GM04504 (cell line): ENCODE results near the gene ANXA8.
"Not testable (repeated sequence)": the region's sequence is repeated elsewhere in the genome, so short reads cannot be mapped to it uniquely, and the experiment has no call there.

Source experiments
- DNase-seq: peaks from one replicate; pipeline ENCODE4 v3.0.0-alpha.2; 2012; ENCODE audit warnings: low read depth

ANXA8 gene, protein sequence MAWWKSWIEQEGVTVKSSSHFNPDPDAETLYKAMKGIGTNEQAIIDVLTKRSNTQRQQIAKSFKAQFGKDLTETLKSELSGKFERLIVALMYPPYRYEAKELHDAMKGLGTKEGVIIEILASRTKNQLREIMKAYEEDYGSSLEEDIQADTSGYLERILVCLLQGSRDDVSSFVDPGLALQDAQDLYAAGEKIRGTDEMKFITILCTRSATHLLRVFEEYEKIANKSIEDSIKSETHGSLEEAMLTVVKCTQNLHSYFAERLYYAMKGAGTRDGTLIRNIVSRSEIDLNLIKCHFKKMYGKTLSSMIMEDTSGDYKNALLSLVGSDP

DNA sequence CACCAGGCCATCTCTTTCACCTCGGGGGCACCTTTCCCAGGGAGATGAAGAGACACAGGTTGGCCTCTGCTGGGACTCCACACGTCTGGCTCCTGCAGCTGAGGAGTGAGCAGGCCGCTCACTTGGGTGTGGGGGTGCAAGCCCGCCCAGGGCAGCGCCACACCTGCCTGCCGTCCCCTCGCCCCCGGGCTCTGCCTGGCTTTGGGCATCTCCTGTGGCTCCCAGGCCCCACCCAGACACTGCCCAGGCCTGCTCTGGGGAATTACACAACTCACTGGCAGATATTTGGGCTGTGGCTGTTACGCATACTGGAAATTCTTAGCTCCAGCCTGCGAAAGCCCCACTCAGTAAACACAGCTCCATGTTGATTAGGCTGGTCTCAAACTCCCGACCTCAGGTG lies at the start of gene ANXA8:
Gene ANXA8 (minus strand): TSS at position 193 of the 400 bp plus-strand sequence. CDS start 182 bp downstream, at position 11.
- not testable (repeated sequence) for DNase-seq

DNA sequence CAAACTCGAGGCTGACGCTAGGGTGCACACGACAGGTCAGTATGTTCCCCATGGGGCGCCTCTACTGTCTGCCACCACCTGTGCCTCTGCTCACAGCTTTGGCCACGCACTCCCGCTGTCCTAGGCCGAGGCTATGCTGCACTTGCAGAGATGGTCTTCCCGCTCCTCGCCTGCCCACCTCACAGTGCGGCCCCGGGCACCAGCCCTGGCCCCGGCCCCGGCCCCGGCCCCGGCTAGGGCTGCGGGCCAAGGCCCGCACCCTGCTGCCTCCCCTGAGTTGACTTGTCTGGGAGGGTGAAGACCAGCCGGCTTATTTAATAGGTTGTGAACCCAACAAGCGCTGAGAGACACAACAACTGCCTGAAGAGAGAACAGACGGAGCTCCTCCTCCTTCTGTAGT lies 39.6 kb upstream of the ANXA8 start, which contains the start of gene AGAP9:
Gene AGAP9 (minus strand): TSS at position 164 of the 400 bp plus-strand sequence. CDS start 112 bp downstream, at position 52.
- not testable (repeated sequence) for DNase-seq

DNA sequence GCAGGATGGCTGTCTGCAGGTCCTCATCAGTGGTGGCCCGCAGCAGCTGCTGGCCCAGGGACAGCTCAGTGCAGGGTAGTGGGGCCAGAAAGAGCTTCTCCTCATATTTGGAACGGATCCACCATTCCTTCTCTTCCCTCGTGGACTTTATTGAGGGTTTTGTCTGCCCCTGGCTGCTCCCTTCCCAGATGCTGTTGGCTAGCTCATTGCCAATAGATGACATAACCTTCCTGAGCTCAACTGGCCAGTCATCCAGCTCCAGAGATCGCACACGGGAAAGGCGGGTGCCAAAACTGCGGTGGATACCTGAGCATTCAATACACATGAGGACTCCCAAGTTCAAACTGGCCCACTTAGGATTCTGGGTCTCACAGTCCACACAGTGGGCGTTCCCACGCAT lies 18.4 kb upstream of the ANXA8 start:
- not testable (repeated sequence) for DNase-seq

GRCh38 chr10:47494226-47494625 lies 10.3 kb upstream of the ANXA8 start:
- DNase-seq: not testable (repeated sequence)

DNA sequence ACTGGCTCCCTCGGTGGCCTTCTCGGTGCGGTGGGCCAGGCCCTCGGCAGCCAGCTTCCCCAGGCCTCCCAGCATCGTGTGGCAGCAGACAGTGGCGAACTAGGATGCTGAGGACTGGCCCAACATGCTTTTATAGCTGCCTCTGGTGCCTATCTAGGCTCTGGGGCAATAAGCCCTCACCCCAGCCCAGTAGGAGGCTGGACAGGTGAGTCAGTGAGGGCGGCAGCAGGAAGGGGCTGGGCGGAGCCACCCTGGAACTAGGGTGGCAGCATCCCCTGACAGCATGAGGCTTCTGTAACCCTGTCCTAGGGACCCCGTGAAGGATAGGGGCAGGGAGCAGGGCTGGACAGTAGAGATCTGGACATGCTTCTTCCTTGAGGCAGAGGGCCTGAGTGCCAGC lies 7.7 kb upstream of the ANXA8 start, which contains the start of gene FAM25G:
Gene FAM25G (minus strand): TSS at position 101 of the 400 bp plus-strand sequence. CDS start 26 bp downstream, at position 75.
- DNase-seq: not testable (repeated sequence)

GRCh38 chr10:47489630-47490029 lies 5.7 kb upstream of the ANXA8 start:
- DNase-seq: not testable (repeated sequence)

GRCh38 chr10:47485943-47486342 lies 2.0 kb upstream of the ANXA8 start:
- peak; percentile 14 for DNase-seq

DNA sequence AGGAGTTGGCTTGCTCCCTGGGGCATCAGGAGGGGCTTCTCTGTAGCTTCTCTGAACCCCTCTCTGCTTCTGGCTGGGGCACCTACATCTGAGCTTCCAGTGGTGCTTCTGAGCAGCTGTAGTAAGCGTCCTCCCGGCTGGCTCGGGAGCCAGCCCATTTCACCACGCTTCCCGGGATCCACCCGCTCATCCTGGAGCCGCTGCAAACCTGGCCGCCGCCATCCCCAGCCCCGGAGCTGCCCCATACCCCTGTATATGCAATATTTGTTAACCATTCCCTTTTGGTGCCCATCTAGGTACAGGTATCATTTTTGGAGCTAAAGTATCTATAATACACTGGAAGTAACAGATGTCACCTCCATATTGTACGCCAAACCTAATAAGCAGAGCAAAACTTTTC lies 871 bp upstream of the ANXA8 start:
- not testable (repeated sequence) for DNase-seq

- DNase-seq: not testable (repeated sequence)
Observed at GRCh38 chr10:47482367-47482766, 1.5 kb downstream of the ANXA8 start.

GRCh38 chr10:47481768-47482181 lies 2.1 kb downstream of the ANXA8 start:
- not testable (repeated sequence) for DNase-seq

DNA sequence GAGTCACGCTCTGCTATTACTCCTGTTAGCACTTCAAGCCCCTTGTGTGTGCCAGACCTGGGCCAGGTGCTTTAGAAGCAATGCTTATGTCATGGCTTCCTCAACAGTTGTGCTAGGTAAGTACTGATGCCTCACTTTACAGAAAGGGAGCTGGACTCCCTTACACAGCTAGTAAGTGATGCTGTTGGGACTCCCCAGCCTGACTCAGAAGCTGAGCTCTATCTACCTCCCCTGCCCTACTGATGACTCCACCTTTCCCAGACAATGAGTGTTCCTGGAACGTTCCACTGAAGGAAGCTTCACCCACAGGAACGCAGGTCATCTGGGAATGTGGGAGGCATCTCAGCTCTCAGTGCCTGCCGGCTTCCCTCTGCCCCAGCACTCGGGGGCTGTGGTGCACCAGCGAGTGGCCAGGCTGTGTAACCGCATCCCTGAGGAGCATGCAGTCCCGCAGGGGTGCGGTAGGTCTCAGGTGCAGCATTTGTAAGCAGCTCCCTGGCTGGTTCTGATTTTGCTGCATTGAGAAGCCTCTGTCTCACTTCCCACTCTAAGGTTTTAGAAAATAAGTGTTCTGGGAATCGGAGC lies 2.6 kb downstream of the ANXA8 start:
- DNase-seq: not testable (repeated sequence)

DNA sequence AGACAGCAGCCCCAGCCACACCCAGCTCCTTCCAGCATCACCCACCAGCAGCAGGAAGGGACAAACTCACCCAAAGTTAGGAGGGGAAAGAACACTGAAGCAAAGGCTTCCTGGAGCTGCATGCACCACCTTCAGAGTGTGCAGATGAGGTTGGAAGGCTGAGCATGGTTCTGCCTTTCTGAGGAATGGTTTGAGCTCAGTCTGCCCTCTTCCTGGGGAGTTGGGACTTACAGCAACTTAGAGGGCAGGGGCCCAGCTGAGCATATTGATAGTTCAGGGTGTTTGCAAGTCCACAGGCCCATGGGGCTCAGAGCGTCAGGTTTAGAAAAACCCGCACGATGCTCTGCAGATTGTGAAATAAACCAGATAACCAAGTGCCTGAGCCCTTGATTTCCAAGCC lies 3.8 kb downstream of the ANXA8 start:
- not testable (repeated sequence) for DNase-seq

DNA sequence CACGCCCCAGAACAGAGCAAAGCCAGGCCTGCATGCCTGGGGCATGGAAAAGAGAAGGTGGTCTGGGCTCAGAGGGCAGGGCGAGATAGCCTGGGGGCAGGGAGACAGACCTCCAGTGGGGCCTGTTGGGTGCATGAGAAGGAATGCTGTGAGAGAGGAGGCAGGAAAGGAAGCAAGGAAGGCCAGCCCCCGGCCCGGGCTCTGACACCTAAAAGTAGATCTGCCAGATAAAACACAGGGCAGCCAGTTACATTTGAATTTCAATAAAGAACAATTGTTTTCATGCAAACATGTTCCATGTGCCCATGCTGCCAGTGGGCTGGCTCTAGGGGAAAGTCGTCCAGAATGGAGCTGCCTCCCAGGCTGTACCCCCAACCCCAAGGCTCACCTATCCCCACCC lies 5.8 kb downstream of the ANXA8 start:
- DNase-seq: not testable (repeated sequence)

- not testable (repeated sequence) for DNase-seq
Observed at GRCh38 chr10:47477078-47477477, 6.8 kb downstream of the ANXA8 start.

- DNase-seq: not testable (repeated sequence)
Observed at GRCh38 chr10:47475101-47475500, 8.8 kb downstream of the ANXA8 start.

DNA sequence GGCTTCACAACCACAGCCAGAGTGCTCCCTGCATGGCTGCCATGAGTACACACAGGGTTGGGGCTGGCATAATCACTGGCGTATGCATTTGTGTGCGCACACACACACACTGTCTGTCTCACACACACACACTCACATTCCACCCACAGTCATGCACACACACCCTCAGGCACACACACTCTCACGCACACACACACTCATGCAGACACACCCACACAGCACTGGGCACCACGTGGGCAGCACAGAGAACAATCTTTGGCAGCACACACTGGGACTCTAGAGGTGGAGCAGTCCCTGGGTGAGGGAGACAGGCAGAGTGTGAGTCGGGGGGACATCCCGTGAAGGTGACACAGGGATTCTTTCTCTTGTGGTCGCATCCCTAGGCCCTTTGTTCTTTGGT lies 10.4 kb downstream of the ANXA8 start:
- DNase-seq: not testable (repeated sequence)

- DNase-seq: not testable (repeated sequence)
Observed at GRCh38 chr10:47472647-47473046, 11.3 kb downstream of the ANXA8 start.

DNA sequence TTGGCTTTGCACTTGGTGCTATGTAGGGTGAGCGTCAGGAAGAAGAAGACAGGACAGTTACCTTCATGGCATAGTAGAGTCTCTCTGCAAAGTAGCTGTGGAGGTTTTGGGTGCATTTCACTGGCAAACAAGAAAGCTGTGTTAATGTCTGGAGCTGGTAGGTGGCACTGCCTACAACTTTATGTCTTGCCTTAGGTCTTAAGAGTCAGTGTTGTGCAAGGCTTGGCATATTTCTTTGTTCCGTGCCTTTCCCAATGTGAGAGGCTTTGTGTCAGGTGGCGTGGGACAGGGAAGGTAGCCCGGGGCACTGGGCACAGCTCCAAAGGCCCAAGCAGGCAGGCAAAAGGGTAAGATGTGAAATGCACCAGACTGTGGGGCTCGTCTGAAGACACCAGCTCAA lies 11.8 kb downstream of the ANXA8 start:
- DNase-seq: not testable (repeated sequence)

DNA sequence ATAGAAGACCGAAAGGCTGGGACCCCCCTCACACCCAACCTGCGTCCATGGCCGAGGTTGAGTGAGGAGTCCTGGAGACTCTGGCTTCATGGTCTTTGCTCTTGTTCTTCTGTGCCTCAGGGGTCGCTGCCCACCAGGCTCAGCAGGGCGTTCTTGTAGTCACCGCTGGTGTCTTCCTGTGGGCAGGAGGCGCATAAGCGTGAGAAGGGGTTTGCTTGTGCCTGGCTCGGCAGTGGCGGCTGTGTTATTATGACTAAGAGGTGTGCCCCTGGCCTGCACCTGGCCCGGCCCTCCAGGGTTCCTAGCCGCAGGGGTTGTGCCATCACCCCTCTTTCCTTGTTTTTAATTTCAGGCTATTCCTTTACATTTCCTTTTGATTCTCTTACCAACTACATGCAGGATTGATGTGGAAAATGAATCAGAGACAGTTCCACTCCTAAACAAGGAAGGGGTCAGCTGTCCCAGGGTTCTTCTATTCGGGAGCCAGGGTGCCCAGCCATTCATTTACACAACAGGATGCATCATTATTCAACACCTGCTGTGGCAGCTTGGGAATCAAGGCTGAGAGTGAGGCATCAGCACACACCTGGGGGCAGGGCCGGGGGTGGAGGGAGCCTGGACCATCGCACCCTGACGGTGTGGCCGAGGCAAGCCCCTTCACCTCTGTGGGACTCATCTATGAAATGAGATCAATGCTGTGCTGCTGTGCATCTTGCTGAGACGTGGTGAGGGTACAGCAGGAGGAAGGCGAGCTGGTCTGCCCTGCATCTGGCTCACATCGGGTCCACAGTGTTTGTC lies 15.0 kb downstream of the ANXA8 start:
- DNase-seq: not testable (repeated sequence)

GRCh38 chr10:47467957-47468356 lies 16.0 kb downstream of the ANXA8 start:
- not testable (repeated sequence) for DNase-seq

GRCh38 chr10:47467458-47467857 lies 16.5 kb downstream of the ANXA8 start:
- not testable (repeated sequence) for DNase-seq

DNA sequence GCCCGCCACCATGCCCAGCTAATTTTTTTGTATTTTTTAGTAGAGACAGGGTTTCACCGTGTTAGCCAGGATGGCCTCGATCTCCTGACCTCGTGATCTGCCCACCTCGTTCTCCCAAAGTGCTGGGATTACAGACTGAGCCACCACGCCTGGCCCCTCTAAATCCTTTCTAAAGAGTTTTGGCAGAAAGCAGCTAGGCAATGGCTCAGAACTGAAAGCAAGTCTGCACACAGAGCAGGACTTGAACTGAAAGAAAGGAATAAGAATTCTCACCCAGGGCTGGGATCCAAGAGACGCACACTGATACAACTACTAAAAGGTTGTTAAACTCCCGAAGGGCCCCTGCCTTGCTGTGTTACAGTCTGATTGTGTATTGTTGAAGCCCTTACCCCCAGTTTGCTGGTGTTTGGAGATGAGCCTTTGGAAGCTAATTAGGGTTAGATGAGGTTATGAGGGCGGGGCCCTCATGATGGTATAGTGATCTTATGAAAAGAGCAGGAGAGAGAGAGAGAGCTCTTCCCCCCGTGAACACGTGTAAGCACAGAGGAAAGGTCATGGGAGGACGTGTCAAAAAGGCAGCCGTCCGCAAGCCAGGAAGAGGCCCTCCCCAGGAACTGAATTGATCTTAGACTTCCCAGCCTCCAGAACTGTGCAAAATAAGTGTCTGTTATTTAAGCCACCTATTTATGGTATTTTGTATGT lies 18.5 kb downstream of the ANXA8 start:
- not testable (repeated sequence) for DNase-seq
